Superior temporal gyrus (tissue), 1 donor: ENCODE measurements around the gene PUS1.
"Not testable (repeated sequence)": the region's sequence is repeated elsewhere in the genome, so short reads cannot be mapped to it uniquely, and the experiment has no call there.

ENCODE experiments used
- DNase-seq: peaks from one replicate; pipeline ENCODE4 v3.0.0-alpha.2; 2016; ENCODE audit errors: extremely low spot score

PUS1 gene

DNA sequence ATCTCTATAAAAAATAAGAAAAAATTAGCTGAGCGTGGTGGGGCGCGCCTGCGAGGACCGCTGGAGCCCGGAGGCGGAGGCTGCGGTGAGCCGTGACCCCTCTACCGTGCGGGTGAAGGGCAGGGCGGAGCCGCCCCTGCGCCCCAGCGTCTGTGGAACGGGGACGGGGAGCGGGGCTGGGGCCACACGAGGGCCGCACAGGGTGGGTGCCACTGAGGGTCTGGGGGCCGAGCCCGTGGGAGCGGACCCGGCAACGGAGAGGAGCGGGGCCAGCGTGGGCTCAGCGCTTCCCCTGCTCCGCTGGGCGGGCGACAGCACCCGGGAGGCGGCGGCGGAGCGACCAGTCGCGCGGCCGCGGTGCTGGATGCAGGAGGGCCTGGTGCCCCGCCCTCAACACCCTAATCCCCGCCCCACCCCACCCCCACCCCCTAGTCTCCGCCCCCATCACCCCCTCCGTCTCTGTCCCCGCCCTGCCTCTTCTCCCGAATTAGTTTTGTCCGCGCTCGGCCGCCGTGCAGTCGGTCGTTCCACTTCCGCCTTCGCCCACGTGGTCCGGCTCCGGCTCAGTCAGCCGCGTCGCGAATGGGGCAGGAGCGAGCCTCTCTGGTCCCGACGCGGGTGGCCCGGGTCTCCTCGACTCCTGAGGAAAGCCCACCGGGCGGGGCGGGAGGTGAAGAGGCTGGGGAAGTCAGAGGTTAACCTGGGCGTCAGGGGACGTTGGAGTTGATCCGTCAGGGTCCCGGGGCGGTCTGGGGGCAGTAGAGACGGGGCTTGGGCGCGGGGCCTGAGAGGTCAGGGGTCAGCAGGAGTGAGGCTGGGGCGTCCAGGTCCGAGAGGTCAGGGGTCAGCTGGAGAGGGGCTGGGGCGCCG, at the start of gene PUS1:
TSS of gene PUS1 (plus strand) at position 566 of the 870 bp plus-strand sequence. CDS start 447 bp downstream, outside the sequence.
- peak; percentile 95 for DNase-seq

DNA sequence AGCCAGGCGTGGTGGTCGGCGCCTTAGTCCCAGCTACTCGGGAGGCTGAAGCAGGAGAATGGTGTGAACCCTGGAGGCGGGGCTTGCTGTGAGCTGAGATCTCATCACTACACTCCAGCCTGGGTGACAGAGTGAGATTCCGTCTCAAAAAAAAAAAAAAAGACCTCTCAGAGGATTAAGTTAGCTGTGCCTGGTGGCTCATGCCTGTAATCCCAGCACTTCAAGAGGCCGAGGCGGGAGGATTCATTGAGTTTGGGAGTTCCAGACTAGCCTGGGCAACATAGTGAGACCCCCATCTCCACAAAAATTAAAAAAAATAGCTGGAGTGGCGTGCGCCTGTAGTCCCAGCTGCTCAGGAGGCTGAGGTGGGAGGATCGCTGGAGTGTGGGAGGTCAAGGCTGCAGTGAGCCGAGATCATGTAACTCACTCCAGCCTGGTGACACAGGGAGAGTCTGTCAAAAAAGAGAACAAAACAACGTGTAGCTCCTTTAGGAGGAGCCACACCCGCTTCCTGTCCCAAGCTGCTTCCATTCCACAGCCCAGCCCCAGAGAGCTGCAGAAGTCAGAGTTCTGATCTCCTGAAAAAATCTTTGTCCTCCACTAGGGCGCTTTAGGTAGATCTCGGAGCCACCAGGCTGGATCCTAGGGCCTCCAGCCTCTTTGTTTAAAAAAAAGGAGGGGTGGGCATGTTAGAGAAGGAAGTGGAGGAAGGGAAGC, 46.1 kb upstream of the PUS1 start:
- no peak for DNase-seq

DNA sequence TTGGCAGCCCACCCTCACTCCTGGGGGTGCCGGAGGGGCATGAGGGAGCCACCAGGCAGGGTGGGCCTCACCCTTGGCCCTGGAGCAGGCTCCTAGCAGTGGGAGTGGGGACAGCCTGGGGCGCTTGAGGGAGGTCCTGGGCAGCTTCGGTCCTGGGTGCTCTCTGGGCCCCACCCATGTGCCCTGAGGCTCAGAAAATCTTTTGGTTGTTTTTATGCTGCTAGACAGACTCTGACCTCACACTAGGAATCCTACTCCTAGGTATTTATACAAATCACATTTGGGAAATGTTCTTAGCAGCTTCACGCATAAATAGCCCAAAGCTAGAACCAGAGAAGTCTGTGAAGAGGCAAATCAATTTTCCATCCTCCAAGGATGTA, 45.6 kb upstream of the PUS1 start:
- DNase-seq: no peak

DNA sequence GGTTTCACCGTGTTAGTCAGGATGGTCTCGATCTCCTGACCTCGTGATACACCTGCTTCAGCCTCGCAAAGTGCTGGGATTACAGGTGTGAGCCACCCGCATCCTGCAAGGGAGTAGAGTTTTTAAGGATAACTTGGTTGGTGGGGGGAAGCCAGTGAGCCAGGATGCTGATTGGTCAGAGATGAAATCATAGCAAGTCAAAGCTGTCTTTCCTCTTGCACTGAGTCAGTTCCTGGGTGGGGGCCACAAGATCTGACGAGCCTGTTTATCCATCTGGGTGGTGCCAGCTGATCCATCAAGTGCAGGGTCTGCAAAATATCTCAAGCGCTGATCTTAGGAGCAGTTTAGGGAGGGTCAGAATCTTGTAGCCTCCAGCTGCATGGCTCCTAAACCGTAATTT, 44.0 kb upstream of the PUS1 start:
- DNase-seq: not testable (repeated sequence)

DNA sequence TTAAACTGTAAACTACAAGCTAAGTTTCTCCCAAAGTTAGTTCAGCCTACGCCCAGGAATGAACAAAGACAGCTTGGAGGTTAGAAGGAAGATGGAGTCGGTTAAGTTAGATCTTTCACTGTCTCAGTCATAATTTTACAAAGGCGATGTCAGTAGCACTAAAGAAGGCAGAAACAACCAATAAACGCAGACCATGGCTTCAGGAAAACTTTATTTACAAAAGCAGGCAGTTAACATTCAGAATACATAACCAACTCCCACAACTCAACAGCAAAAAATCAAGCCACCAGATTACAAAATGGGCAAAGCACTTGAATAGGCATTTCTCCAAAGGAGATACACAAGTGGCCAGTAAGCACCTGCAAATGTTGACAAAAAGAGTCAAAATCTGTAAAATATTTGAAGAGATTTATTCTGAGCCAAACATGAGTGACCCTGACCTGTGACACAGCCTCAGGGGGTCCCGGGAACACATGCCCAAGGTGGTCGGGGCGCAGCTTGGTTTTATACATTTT, 43.5 kb upstream of the PUS1 start:
- no peak for DNase-seq

DNA sequence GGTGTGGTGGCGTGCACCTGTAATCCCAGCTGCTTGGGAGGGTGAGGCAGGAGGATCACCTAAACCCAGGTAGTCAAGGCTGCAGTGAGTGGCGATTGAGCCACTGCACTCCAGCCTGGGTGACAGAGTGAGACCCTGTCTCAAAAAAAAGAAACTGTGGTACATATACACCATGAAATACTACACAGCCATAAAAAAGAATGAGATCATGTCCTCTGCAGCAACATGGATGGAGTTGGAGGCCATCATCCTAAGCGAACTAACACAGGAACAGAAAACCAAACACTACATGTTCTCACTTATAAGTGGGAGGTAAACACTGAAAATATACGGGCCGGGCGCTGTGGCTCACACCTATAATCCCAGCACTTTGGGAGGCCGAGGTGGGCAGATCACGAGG, 37.4 kb upstream of the PUS1 start:
- DNase-seq: not testable (repeated sequence)

DNA sequence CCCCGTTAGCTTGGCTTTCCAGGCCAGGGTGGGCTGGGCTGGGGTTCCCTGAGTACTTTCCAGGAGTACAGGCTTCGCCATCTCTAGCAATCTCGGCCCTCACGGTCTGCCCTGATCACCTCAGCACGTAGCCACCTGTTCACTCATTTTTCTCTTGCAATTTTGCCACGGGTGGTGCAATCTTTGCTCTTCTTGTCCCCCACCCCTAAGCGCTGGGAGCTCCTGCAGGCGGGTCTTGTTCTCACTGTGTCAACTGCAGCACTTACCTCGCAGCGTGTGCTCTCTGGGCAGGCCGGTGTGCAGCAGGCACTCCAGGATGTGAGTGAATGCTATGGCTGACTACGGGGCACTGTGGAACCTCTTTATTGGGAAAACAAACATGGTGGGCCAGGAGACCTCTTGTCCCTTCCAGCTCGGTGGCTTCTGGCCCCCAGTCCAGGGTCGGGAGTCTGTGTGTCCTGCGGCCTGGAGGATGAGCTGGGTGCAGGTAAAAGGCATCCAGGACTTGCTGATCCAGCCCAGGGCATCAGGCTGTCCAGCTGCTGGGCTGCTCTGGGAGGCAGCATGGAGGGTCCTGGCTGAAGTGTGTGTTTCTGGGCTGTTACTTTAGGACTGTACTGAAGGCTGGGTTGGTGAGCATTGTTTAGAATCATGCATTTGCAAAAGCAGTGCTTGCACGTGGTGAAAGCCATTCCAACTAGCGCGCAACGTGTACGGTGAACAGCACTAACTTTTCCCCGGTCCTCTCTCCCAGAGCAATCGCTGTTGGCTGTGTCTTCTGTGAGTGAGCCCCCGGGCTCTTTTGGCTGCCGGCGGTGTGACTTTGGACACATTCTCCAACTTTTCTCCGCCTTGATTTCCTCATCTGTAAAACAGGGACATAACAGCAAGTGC, 36.1 kb upstream of the PUS1 start:
- no peak for DNase-seq

DNA sequence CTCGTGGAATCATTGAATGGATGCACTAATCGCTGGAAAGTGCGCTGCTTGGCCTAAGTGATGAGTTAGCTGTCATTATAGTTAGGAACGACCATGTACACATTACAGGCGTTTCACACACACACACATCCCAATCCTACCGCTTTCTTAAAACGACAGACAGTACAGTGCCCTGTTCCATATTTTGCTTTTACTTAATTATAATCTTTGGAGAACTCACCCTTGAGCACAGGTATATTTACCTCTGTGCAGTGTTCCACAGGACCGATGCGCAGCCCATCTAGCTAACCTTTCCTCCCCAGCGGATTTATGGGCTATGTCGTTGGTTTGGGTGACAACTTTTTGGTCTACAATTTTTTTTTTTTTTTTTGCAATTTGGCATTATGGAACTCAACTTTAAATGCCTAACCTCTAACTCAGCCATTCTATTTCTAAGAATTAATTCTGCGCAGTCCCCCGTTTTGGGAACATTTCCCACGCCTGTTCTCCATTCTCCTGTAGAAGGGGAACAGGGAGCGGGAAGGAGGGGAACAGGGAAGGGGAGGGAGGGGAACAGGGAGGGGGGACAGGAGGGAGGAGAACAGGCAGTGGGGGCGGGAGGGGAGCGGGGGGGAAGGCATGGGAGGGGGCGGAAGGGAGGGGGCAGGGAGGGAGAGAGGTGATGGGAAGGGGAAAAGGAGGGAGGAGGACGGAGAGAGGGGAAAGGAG, 35.3 kb upstream of the PUS1 start:
- peak; percentile 20 for DNase-seq

DNA sequence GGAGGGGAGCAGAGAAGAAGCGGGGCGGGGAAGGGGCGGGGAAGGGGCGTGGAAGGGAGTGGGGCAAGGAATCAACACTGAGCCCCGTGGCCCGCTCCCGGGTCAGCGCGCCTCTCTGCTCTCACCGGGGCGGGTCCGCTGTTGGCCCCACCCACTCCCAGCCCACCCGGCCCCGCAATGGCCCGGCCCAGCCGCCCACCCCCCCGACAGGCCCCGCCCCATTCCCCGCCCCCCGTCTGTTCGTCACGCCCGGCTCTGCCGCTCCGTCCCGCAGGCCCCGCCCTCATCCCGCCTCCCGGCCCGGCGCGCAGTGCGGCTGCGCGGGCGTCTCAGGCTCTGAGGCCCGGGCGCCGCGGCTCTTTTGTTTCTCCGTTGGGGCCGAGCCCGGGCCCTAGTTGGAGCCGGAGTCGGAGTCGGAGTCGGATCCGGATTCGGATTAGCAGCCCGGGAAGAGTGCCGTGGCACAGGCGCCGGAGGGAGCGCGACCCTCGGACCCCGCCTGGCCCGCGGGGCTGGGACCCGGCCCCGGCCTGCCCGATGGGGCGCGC, 34.7 kb upstream of the PUS1 start, which contains the start of gene ULK1:
TSS of gene ULK1 (plus strand) at position 310 of the 548 bp plus-strand sequence. CDS start 380 bp downstream, outside the sequence.
- DNase-seq: peak; percentile 89

DNA sequence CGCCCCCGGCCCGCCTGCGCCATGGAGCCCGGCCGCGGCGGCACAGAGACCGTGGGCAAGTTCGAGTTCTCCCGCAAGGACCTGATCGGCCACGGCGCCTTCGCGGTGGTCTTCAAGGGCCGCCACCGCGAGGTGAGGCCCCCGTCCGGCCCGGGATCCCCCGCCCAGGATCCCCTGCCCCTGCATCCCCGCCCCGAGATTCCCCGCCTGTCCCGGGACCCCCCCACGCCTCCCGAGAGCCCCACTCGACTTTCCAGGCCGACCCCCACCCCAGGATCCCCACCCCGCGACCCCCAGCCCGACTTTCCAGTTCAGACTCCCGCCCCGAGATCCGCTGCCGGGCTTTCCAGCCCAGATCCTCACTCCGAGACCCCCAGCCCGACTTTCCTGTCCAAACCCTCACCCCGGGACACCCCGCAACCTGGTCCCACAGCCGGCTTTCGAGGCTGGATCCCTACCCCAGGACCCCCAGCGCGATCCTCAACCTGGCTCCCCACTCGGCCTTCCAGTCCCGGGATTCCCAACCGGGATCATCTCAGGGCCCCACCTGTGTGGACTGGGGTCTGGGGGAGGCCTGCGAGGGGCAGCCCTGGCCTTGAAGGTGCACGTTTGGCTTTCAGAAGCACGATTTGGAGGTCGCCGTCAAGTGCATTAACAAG, 34.0 kb upstream of the PUS1 start:
- no peak for DNase-seq

DNA sequence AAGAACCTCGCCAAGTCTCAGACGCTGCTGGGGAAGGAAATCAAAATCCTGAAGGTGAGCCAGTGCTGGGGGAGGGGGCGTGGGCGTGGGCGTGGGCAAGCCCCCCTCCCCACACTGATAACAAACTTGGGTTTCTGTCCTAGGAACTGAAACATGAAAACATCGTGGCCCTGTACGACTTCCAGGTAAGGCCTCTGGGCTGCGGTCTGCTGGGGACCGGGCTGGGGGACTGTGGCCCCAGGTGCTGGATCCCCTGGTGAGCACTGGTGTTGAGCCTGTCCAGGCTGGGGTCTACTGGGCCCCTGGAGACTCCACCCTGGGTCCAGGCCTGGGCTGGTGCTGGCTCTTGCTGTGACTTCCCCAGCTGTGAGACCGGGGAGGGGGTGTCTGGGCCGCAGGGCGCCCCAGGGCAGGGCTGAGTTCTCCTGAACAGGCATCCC, 33.4 kb upstream of the PUS1 start:
- no peak for DNase-seq

DNA sequence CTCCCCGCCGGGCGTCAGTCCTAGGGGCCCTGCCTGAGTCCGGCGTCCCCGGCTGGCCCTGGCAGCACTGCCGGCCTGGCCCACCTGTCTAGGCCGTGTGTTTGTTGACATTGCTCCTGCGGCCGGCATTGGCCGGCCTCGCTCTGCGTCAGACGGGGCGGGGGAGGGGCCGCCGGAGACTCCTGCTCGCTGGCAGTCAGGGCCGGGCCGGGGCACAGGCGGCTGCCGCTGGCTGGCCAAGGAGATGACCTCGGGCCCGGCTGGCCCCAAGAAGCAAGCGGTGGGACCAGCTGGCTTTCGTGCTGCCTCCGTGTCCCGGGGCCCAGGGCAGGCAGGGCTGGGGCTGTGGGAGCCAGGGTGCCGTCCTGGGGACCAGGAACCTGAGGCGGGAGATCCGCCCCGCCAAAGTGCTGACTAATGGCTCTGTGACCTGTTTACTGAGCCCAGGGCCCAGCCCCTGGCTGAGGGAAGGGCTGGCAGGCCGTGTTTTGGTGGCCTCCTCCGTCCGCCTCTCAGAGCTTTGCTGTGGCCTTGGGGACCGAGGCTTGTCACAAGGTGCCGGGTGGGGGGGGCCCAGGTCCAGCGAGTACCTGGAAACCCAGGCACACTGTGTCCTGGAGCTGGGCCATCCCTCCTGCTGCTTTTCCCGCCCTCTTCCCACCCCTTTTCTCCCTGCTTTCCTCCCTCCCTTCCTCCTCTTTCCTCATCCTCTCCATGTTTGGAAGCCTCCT, 32.8 kb upstream of the PUS1 start:
- DNase-seq: peak; percentile 63

DNA sequence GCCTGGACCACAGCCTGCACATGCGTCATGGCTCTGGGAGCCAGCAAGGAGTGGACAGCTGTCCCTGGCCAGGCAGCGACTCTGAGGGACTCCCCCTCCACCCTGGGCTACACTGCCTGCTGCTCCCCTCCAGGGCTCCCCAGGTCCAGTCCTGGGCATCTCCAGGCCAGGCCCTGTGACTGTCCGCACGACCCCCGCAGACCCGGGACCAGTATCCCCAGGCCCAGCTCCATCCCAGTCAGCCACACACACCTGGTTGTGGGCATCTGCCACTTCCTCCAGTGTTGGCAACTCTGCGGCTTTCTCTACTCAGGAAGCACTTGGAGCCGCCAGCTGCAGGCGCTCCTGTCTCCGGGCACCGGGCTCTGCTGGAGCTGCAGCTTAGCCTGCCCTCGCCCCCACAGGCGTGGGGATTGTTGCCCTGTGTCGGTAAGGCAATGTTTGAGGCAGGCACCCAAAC, 32.2 kb upstream of the PUS1 start:
- DNase-seq: peak; percentile 81

DNA sequence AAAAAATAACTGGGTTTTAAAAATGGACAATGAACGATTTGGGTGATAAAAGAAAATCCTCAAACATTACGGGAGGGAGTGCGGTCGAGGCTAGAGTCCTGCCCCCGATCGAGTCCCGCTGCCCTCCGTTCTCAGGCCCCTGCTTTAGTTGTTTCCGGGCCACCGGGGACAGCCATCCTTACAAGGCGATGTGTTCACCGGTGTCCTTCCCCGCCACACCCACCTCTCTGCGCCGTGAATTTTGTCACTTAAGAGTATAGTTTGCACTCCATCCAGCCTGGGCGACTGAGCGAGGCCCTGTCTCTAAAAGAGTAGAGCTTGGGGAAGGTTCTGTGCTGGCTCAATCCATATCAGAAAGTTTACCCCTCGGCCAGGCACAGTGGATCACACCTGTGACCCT, 31.8 kb upstream of the PUS1 start:
- no peak for DNase-seq

DNA sequence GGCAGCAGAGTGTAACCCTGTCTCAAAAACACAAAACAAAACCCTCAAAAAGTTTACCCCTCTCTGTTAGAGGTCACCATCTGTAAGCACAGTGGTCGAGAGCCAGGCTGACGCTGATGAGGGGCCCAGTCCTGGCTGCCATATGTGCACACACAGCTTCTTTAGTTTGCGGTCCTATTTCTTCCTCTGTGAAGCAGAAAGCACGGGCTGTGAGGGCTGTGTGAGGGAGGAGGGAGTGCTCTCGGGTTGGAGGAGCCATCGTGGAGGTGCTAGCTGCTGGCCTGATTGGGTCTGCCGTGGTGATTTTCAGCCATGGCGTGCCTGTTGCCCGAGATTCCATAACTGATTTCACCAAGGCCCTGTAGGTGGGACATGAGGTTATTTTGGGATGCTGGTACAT, 31.2 kb upstream of the PUS1 start:
- DNase-seq: no peak

DNA sequence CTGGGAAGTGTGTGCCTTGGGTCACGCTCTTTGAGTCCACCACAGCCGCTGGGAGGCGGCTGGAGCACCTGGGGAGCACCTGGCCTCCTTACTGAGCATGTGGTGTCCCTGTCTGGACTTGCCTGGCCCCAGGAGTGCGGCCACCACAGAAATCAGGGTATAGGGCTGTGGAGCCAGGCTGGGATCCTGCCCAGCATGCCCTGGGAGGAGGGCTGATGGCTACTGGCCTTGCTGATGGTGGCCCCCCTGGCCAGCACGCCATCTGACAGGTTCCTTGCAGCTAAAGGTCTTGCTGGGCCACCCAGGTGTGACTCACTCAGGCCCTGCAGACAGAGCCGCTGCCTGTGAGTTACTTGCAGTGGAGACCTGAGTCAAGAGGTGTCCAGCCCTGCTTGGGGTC, 28.7 kb upstream of the PUS1 start:
- DNase-seq: no peak

DNA sequence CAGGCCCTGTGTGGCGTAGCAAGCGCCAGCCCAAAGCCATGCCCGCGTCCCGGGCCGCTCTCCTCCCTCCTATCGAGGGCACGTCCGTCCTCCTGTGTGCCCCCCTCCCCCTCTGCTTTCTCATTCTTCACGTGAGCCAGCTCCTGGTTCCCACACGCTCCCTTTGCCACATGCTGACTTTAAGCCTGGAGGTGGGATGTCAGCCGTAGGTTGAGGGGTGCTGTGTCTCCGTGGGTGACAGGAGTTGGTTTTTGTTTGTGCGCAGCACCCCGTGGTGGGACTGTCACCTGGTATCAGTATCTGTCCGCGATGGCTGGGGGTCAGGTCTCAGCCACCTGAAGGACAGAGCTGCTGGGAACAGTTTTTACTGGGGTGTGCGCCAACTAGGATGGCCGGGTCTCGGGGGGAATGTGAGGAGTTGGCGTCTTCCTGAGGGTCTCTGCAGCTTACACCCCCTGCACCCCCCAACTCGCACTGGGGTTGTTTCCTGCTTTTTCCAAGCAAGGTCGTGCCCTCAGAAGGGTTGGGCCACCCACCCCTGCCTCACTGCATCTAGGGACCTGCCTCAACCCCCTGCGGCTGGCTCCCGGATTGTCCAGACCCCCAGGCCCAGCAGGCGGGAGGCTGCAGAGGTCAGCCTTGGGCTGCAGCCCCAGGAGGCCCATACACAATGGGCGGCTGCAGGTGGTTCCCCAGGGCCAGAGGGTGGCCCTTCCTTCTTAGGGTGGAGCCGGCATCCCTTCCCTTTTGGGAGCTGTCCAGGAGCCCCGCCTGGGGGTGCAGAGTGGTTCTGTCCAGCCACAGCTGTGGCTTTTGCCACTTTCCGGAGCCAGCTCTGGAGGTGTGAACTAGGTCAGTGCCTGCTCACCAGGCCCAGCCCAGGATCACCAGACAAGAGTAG, 27.4 kb upstream of the PUS1 start:
- DNase-seq: no peak
